ENCODE data around the gene TIMM10B.
A peak's percentile ranks its signal among the peaks of the same experiment; 100 is the strongest.

Gene TIMM10B

GRCh38 chr11:6472934-6473333 is 8.4 kb upstream of the TIMM10B start:
- Histone ChIP-seq H3K9ac (ENCODE audit: insufficient read length, low read depth) (peak overlapping the region; percentile 58), H3K4me1 (ENCODE audit: insufficient read depth, insufficient read length) (peaks cover 5% of the 10 kb centered on the region), H3K27me3 (ENCODE audit: insufficient read depth, insufficient read length) (peaks cover 11% of the 10 kb centered on the region), H3K9me3 (ENCODE audit: insufficient read depth, low read length) (no peaks in the 10 kb centered on the region), H3K36me3 (ENCODE audit: insufficient read depth, insufficient read length, low read length) (peaks cover 21% of the 10 kb centered on the region), H3K4me3 (ENCODE audit: insufficient read length, low read depth) (peak overlapping the region; percentile 9)
- TF ChIP-seq ZNF274 (IDR thresholded peaks at IDR 0.05; ENCODE audit: low read depth, low read length) = no peak
- no peak for TF ChIP-seq SUZ12 (IDR thresholded peaks at IDR 0.05; ENCODE audit: extremely low read depth, insufficient read depth, insufficient read length)
- TF ChIP-seq YY1 (IDR thresholded peaks at IDR 0.05; ENCODE audit: insufficient read depth, insufficient read length) = no peak
- DNase-seq (ENCODE audit: low read depth, low spot score) = no peak

GRCh38 chr11:6473451-6474412 is 7.6 kb upstream of the TIMM10B start, which contains the start of gene TRIM3:
Gene TRIM3 (minus strand): TSS chr11:6473941. CDS start chr11:6465695, 8,246 bp downstream.
- Histone ChIP-seq H3K27me3 (ENCODE audit: insufficient read depth, insufficient read length) (peaks cover 11% of the 10 kb centered on the region), H3K36me3 (ENCODE audit: insufficient read depth, insufficient read length, low read length) (peaks cover 29% of the 10 kb centered on the region), H3K4me3 (ENCODE audit: insufficient read length, low read depth) (peak within 1 kb of the TSS; percentile 72), H3K9ac (ENCODE audit: insufficient read length, low read depth) (peak within 1 kb of the TSS; percentile 85), H3K9me3 (ENCODE audit: insufficient read depth, low read length) (no peaks in the 10 kb centered on the region), H3K4me1 (ENCODE audit: insufficient read depth, insufficient read length) (peaks cover 5% of the 10 kb centered on the region)
- no peak for TF ChIP-seq ZNF274 (IDR thresholded peaks at IDR 0.05; ENCODE audit: low read depth, low read length)
- peak; percentile 72 for DNase-seq (ENCODE audit: low read depth, low spot score)

GRCh38 chr11:6474413-6474792 is 6.9 kb upstream of the TIMM10B start:
- peak overlapping the region; percentile 25 for H3K4me3 ChIP-seq (ENCODE audit: insufficient read length, low read depth)
- TF ChIP-seq YY1 (IDR thresholded peaks at IDR 0.05; ENCODE audit: insufficient read depth, insufficient read length) (no peak), ZNF274 (IDR thresholded peaks at IDR 0.05; ENCODE audit: low read depth, low read length) (no peak), SUZ12 (IDR thresholded peaks at IDR 0.05; ENCODE audit: extremely low read depth, insufficient read depth, insufficient read length) (no peak)
- DNase-seq (ENCODE audit: low read depth, low spot score) = no peak
- peaks cover 36% of the 10 kb centered on the region for H3K36me3 ChIP-seq (ENCODE audit: insufficient read depth, insufficient read length, low read length)
- peak overlapping the region; percentile 69 for H3K9ac ChIP-seq (ENCODE audit: insufficient read length, low read depth)
- no peaks in the 10 kb centered on the region for H3K9me3 ChIP-seq (ENCODE audit: insufficient read depth, low read length)
- H3K27me3 ChIP-seq (ENCODE audit: insufficient read depth, insufficient read length) = peaks cover 11% of the 10 kb centered on the region
- H3K4me1 ChIP-seq (ENCODE audit: insufficient read depth, insufficient read length) = peaks cover 5% of the 10 kb centered on the region

GRCh38 chr11:6474806-6475500 is 6.3 kb upstream of the TIMM10B start:
- no peak overlapping the region for H3K4me3 ChIP-seq (ENCODE audit: insufficient read length, low read depth)
- DNase-seq (ENCODE audit: low read depth, low spot score) = peak; percentile 3
- H3K36me3 ChIP-seq (ENCODE audit: insufficient read depth, insufficient read length, low read length) = peaks cover 41% of the 10 kb centered on the region
- H3K9ac ChIP-seq (ENCODE audit: insufficient read length, low read depth) = no peak overlapping the region
- TF ChIP-seq ZNF274 (IDR thresholded peaks at IDR 0.05; ENCODE audit: low read depth, low read length) (no peak), YY1 (IDR thresholded peaks at IDR 0.05; ENCODE audit: insufficient read depth, insufficient read length) (no peak), SUZ12 (IDR thresholded peaks at IDR 0.05; ENCODE audit: extremely low read depth, insufficient read depth, insufficient read length) (no peak)
- H3K27me3 ChIP-seq (ENCODE audit: insufficient read depth, insufficient read length) = peaks cover 11% of the 10 kb centered on the region
- no peaks in the 10 kb centered on the region for H3K9me3 ChIP-seq (ENCODE audit: insufficient read depth, low read length)
- peaks cover 5% of the 10 kb centered on the region for H3K4me1 ChIP-seq (ENCODE audit: insufficient read depth, insufficient read length)

GRCh38 chr11:6475936-6476335 is 5.4 kb upstream of the TIMM10B start:
- H3K9me3 ChIP-seq (ENCODE audit: insufficient read depth, low read length) = no peaks in the 10 kb centered on the region
- no peak overlapping the region for H3K4me3 ChIP-seq (ENCODE audit: insufficient read length, low read depth)
- H3K27me3 ChIP-seq (ENCODE audit: insufficient read depth, insufficient read length) = peaks cover 11% of the 10 kb centered on the region
- TF ChIP-seq ZNF274 (IDR thresholded peaks at IDR 0.05; ENCODE audit: low read depth, low read length) (no peak), SUZ12 (IDR thresholded peaks at IDR 0.05; ENCODE audit: extremely low read depth, insufficient read depth, insufficient read length) (no peak), YY1 (IDR thresholded peaks at IDR 0.05; ENCODE audit: insufficient read depth, insufficient read length) (no peak)
- peak; percentile 5 for DNase-seq (ENCODE audit: low read depth, low spot score)
- H3K9ac ChIP-seq (ENCODE audit: insufficient read length, low read depth) = no peak overlapping the region
- H3K36me3 ChIP-seq (ENCODE audit: insufficient read depth, insufficient read length, low read length) = peaks cover 47% of the 10 kb centered on the region
- H3K4me1 ChIP-seq (ENCODE audit: insufficient read depth, insufficient read length) = peaks cover 5% of the 10 kb centered on the region

GRCh38 chr11:6476571-6476970 is 4.7 kb upstream of the TIMM10B start:
- Histone ChIP-seq H3K9me3 (ENCODE audit: insufficient read depth, low read length) (no peaks in the 10 kb centered on the region), H3K9ac (ENCODE audit: insufficient read length, low read depth) (no peak overlapping the region), H3K4me3 (ENCODE audit: insufficient read length, low read depth) (no peak overlapping the region), H3K36me3 (ENCODE audit: insufficient read depth, insufficient read length, low read length) (peaks cover 47% of the 10 kb centered on the region), H3K27me3 (ENCODE audit: insufficient read depth, insufficient read length) (peaks cover 9% of the 10 kb centered on the region), H3K4me1 (ENCODE audit: insufficient read depth, insufficient read length) (peaks cover 5% of the 10 kb centered on the region)
- no peak for TF ChIP-seq ZNF274 (IDR thresholded peaks at IDR 0.05; ENCODE audit: low read depth, low read length)
- no peak for TF ChIP-seq YY1 (IDR thresholded peaks at IDR 0.05; ENCODE audit: insufficient read depth, insufficient read length)
- no peak for TF ChIP-seq SUZ12 (IDR thresholded peaks at IDR 0.05; ENCODE audit: extremely low read depth, insufficient read depth, insufficient read length)
- DNase-seq (ENCODE audit: low read depth, low spot score) = no peak

All from NT2/D1 (cell line).